SJCRH30 (cell line): ENCODE data around the gene PKN3. TPM values are rescaled to one million over a fixed set of nuclear protein-coding genes. Genes with fewer than 3 reads are reported as not detected.
"Not testable (repeated sequence)": the region's sequence is repeated elsewhere in the genome, so short reads cannot be mapped to it uniquely, and the experiment has no call there.

Experiments used
- DNase-seq, 2 experiments: peaks; one replicate each; pipeline ENCODE4 v3.0.0-alpha.2; 2015 to 2020
- H3K27ac ChIP-seq: fragments of 250-450 bp; sonication (Bioruptor Pico); 2 replicates; pipeline ENCODE4 v1.5.1; 2020; ENCODE audit warnings: mild to moderate bottlenecking, moderate library complexity
- H3K27me3 ChIP-seq: fragments of 250-450 bp; sonication (Bioruptor Pico); 2 replicates; pipeline ENCODE4 v1.5.1; 2020; ENCODE audit warnings: mild to moderate bottlenecking, moderate library complexity
- H3K36me3 ChIP-seq: fragments of 250-450 bp; sonication (Bioruptor Pico); 2 replicates; pipeline ENCODE4 v1.5.1; 2020; ENCODE audit warnings: mild to moderate bottlenecking, moderate library complexity
- H3K4me1 ChIP-seq: fragments of 250-450 bp; sonication (Bioruptor Pico); 2 replicates; pipeline ENCODE4 v1.5.1; 2020; ENCODE audit warnings: mild to moderate bottlenecking, moderate library complexity
- H3K4me3 ChIP-seq: fragments of 250-450 bp; sonication (Bioruptor Pico); 2 replicates; pipeline ENCODE4 v1.5.1; 2020; ENCODE audit warnings: mild to moderate bottlenecking, moderate library complexity
- H3K9me3 ChIP-seq: fragments of 250-450 bp; sonication (Bioruptor Pico); replicated peaks from 2 replicates; pipeline ENCODE4 v1.5.1; 2020; ENCODE audit warnings: mild to moderate bottlenecking, moderate library complexity
- total RNA-seq: library from RNA; depleted of rRNA; stranded (reverse); fragments of >200 nt; shearing (Covaris generic); gene quantifications from 2 replicates; pipeline ENCODE4 v1.2.3, GENCODE V29; 2014; rRNA removed

The PKN3 gene
- 15.8 and 20.2 TPM in 2 replicates for total RNA-seq

GRCh38 chr9:128702445-128702948 lies at the start of gene PKN3:
Gene PKN3 (plus strand): TSS chr9:128702503. CDS start chr9:128702916, 413 bp downstream.
- peaks cover 12% of the 10 kb centered on the region for H3K36me3 ChIP-seq
- no peaks in the 10 kb centered on the region for H3K27me3 ChIP-seq
- H3K27ac ChIP-seq = peak within 1 kb of the TSS; percentile 68
- H3K9me3 ChIP-seq = no peaks in the 10 kb centered on the region
- no peaks in the 10 kb centered on the region for H3K4me1 ChIP-seq
- peak; percentile 95 to 97 for DNase-seq
- peak within 1 kb of the TSS; percentile 76 for H3K4me3 ChIP-seq

- Histone ChIP-seq H3K9me3 (no peaks in the 10 kb centered on the region), H3K36me3 (no peaks in the 10 kb centered on the region), H3K27me3 (no peaks in the 10 kb centered on the region), H3K4me3 (no peak overlapping the region), H3K4me1 (no peaks in the 10 kb centered on the region), H3K27ac (no peak overlapping the region)
- no peak for DNase-seq
These were observed 48.4 kb upstream of the PKN3 start for GRCh38 chr9:128653908-128654307.

GRCh38 chr9:128654481-128654880 lies 47.8 kb upstream of the PKN3 start:
- no peaks in the 10 kb centered on the region for H3K4me1 ChIP-seq
- H3K4me3 ChIP-seq = no peak overlapping the region
- no peak overlapping the region for H3K27ac ChIP-seq
- no peaks in the 10 kb centered on the region for H3K36me3 ChIP-seq
- DNase-seq = no peak
- no peaks in the 10 kb centered on the region for H3K9me3 ChIP-seq
- no peaks in the 10 kb centered on the region for H3K27me3 ChIP-seq

GRCh38 chr9:128656416-128657343 lies 45.6 kb upstream of the PKN3 start, which contains the start of gene DYNC2I2:
Gene DYNC2I2 (minus strand): TSS chr9:128656847. CDS start chr9:128656726, 121 bp downstream.
- Histone ChIP-seq H3K36me3 (no peaks in the 10 kb centered on the region), H3K27me3 (no peaks in the 10 kb centered on the region), H3K27ac (peak within 1 kb of the TSS; percentile 100), H3K4me3 (peak within 1 kb of the TSS; percentile 65), H3K4me1 (no peaks in the 10 kb centered on the region), H3K9me3 (no peaks in the 10 kb centered on the region)
- peak; percentile 97 to 98 for DNase-seq

GRCh38 chr9:128657344-128657704 lies 45.0 kb upstream of the PKN3 start:
- no peaks in the 10 kb centered on the region for H3K36me3 ChIP-seq
- H3K9me3 ChIP-seq = no peaks in the 10 kb centered on the region
- peak overlapping the region; percentile 100 for H3K27ac ChIP-seq
- H3K4me1 ChIP-seq = no peaks in the 10 kb centered on the region
- DNase-seq = no peak
- peak overlapping the region; percentile 65 for H3K4me3 ChIP-seq
- no peaks in the 10 kb centered on the region for H3K27me3 ChIP-seq

- Histone ChIP-seq H3K27me3 (no peaks in the 10 kb centered on the region), H3K9me3 (no peaks in the 10 kb centered on the region), H3K4me3 (no peak overlapping the region), H3K27ac (no peak overlapping the region), H3K36me3 (no peaks in the 10 kb centered on the region), H3K4me1 (no peaks in the 10 kb centered on the region)
- DNase-seq = no peak
These were observed 44.5 kb upstream of the PKN3 start for GRCh38 chr9:128657796-128658195.

GRCh38 chr9:128666481-128666941 lies 35.8 kb upstream of the PKN3 start:
- H3K27ac ChIP-seq, H3K27me3 ChIP-seq, H3K36me3 ChIP-seq, H3K4me3 ChIP-seq, H3K4me1 ChIP-seq, DNase-seq, H3K9me3 ChIP-seq: not testable (repeated sequence)

- Histone ChIP-seq H3K4me3 (no peak overlapping the region), H3K27me3 (no peaks in the 10 kb centered on the region), H3K27ac (no peak overlapping the region), H3K9me3 (no peaks in the 10 kb centered on the region), H3K36me3 (no peaks in the 10 kb centered on the region), H3K4me1 (no peaks in the 10 kb centered on the region)
- DNase-seq = no peak
These were observed 32.5 kb upstream of the PKN3 start for GRCh38 chr9:128669786-128670185.

GRCh38 chr9:128675382-128675781 lies 26.9 kb upstream of the PKN3 start:
- H3K36me3 ChIP-seq = no peaks in the 10 kb centered on the region
- H3K27me3 ChIP-seq = no peaks in the 10 kb centered on the region
- DNase-seq = no peak
- no peak overlapping the region for H3K4me3 ChIP-seq
- H3K9me3 ChIP-seq = no peaks in the 10 kb centered on the region
- no peak overlapping the region for H3K27ac ChIP-seq
- no peaks in the 10 kb centered on the region for H3K4me1 ChIP-seq

- no peak for DNase-seq
- no peaks in the 10 kb centered on the region for H3K9me3 ChIP-seq
- H3K4me1 ChIP-seq = peaks cover 4% of the 10 kb centered on the region; the same call in 1 of the 2 replicates
- no peak overlapping the region for H3K27ac ChIP-seq
- H3K4me3 ChIP-seq = no peak overlapping the region
- no peaks in the 10 kb centered on the region for H3K36me3 ChIP-seq
- H3K27me3 ChIP-seq = no peaks in the 10 kb centered on the region
These were observed 24.5 kb upstream of the PKN3 start for GRCh38 chr9:128677794-128678193.

GRCh38 chr9:128683340-128684064 lies 18.8 kb upstream of the PKN3 start:
- DNase-seq = peak; percentile 61 to 67
- H3K36me3 ChIP-seq = no peaks in the 10 kb centered on the region
- peak overlapping the region; percentile 67 for H3K4me3 ChIP-seq
- H3K4me1 ChIP-seq = peaks cover 4% of the 10 kb centered on the region; the same call in 1 of the 2 replicates
- no peaks in the 10 kb centered on the region for H3K9me3 ChIP-seq
- H3K27ac ChIP-seq = peak overlapping the region; percentile 47; the same call in 1 of the 2 replicates
- no peaks in the 10 kb centered on the region for H3K27me3 ChIP-seq

- H3K4me3 ChIP-seq = peak overlapping the region; percentile 67
- no peaks in the 10 kb centered on the region for H3K9me3 ChIP-seq
- H3K27me3 ChIP-seq = no peaks in the 10 kb centered on the region
- peak overlapping the region; percentile 47; the same call in 1 of the 2 replicates for H3K27ac ChIP-seq
- peaks cover 4% of the 10 kb centered on the region; the same call in 1 of the 2 replicates for H3K4me1 ChIP-seq
- H3K36me3 ChIP-seq = no peaks in the 10 kb centered on the region
- no peak for DNase-seq
These were observed 18.3 kb upstream of the PKN3 start for GRCh38 chr9:128684065-128684324.

- H3K27me3 ChIP-seq = no peaks in the 10 kb centered on the region
- peak; percentile 63 to 74 for DNase-seq
- peak overlapping the region; percentile 47; the same call in 1 of the 2 replicates for H3K27ac ChIP-seq
These were observed 17.7 kb upstream of the PKN3 start for GRCh38 chr9:128684325-128685199.

More at GRCh38 chr9:128684325-128685199, 17.7 kb upstream of the PKN3 start:
- no peaks in the 10 kb centered on the region for H3K36me3 ChIP-seq
- no peaks in the 10 kb centered on the region for H3K9me3 ChIP-seq
- peaks cover 4% of the 10 kb centered on the region; the same call in 1 of the 2 replicates for H3K4me1 ChIP-seq
- H3K4me3 ChIP-seq = peak overlapping the region; percentile 67
